ENCODE data around the gene CENPF.
"Not testable (repeated sequence)": the region's sequence is repeated elsewhere in the genome, so short reads cannot be mapped to it uniquely, and the experiment has no call there.

CENPF gene, protein sequence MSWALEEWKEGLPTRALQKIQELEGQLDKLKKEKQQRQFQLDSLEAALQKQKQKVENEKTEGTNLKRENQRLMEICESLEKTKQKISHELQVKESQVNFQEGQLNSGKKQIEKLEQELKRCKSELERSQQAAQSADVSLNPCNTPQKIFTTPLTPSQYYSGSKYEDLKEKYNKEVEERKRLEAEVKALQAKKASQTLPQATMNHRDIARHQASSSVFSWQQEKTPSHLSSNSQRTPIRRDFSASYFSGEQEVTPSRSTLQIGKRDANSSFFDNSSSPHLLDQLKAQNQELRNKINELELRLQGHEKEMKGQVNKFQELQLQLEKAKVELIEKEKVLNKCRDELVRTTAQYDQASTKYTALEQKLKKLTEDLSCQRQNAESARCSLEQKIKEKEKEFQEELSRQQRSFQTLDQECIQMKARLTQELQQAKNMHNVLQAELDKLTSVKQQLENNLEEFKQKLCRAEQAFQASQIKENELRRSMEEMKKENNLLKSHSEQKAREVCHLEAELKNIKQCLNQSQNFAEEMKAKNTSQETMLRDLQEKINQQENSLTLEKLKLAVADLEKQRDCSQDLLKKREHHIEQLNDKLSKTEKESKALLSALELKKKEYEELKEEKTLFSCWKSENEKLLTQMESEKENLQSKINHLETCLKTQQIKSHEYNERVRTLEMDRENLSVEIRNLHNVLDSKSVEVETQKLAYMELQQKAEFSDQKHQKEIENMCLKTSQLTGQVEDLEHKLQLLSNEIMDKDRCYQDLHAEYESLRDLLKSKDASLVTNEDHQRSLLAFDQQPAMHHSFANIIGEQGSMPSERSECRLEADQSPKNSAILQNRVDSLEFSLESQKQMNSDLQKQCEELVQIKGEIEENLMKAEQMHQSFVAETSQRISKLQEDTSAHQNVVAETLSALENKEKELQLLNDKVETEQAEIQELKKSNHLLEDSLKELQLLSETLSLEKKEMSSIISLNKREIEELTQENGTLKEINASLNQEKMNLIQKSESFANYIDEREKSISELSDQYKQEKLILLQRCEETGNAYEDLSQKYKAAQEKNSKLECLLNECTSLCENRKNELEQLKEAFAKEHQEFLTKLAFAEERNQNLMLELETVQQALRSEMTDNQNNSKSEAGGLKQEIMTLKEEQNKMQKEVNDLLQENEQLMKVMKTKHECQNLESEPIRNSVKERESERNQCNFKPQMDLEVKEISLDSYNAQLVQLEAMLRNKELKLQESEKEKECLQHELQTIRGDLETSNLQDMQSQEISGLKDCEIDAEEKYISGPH (N-terminal part only)

DNA sequence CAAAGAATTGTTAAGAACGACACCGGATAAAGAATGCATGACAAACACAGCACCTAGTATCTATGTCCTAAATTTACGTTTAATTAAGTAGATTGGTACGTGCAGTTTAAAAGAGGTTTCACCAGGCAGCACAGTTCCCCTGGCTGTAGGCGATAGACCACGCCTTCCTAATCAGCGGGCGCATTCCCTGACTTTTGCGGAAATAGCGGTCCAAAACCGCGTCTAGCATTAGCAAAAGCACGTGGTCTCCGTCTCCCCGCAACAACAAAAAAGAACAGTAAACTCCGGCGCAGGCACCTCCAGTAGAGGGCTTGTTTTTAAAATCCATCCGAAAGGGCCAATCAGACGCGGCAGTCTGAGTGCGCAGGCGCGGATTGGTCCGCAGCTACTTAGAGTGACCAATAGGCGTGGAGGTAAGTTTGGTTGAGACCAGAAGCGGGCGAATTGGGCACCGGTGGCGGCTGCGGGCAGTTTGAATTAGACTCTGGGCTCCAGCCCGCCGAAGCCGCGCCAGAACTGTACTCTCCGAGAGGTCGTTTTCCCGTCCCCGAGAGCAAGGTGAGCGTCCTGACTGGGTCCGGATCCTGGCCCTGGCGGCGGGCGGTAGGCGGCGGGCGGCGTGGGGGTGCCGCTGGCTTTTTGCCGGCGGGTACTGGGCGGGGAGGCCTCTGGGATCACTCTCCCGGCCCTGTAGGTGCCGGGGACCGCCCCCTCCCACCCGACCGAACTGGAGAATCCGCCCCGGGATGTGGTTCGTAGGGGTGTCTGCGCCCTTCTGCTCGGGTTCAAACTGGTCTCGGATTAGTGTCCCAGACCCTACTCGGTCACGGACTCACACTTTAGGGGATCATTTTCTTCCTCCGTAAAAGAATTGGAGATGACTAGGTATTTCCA is at the start of gene CENPF:
Gene CENPF (plus strand): TSS at position 432 of the 894 bp plus-strand sequence. CDS start 10,560 bp downstream, outside the sequence.
- DNase-seq, result peak; percentile 86 to 89

DNA sequence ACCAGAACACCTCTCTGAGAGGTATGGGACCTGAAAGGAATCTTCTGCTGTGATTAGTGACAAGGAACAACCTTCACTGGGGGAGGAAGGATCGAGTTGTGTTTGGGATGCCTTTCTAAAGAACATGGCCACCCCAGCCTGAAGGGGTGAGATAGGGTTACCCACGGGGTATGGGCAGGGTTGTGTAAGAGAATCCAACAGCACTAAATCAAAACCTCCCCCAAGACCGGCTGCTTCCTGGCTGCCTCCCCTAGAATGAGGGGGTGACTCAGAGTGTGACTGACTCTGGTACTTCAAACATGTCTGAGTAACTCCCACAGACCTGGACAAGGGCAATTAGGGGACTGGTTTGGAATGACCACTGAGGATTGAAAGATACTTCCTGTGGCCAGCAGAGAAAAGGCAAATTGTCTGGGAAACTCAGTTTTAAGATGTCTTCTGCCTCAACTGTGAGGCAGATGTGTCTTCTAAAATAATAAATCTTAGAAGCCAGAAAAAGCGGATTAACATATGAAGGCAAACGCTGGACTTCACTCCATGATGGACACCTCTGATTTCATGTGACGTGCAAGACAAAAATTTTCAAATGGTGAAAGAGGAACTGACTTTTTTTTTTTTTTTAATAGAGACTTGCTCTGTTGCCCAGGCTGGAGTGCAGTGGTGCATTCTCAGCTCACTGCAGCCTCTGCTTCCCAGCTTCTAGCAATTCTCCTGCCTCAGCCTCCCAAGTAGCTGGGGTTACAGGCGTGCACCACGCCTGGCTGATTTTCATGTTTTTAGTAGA is 44.9 kb upstream of the CENPF start:
- DNase-seq, result no peak

DNA sequence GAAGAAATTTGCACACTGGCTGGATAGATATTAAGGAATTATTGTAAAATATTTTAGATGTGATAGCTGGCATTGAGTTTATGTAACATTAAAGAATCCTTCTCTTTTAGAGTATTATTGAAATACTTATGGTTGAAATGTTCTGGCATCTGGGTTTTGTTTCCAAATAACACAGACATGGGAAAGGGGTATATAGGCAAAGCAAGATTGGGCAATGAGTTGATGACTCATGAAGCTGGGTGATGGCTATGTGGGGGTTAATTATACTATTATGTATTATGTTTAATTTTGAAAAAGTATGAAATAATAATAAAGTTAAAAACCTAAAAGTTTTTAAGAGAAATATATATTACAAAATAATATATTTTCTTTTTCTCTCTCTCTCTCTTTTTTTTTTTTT is 39.1 kb upstream of the CENPF start:
- no peak for DNase-seq

DNA sequence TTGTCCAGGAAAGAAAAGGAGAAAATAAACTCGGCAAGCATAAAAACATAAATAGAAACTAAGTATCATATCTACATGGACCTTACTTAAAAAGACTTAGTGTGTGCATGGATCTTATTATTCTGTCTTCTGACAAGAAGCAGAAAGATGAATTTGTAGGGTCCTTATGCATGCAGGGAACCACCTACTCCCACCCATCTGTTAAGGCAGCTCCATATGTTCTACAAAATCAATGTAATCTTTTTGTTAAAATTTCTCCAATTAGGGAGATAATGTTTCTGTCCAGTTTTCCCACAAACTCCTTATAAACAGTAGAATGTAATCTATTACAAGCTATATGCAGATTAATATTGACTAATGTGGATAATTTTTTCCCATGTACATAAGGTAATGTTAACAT is 37.7 kb upstream of the CENPF start:
- no peak for DNase-seq

DNA sequence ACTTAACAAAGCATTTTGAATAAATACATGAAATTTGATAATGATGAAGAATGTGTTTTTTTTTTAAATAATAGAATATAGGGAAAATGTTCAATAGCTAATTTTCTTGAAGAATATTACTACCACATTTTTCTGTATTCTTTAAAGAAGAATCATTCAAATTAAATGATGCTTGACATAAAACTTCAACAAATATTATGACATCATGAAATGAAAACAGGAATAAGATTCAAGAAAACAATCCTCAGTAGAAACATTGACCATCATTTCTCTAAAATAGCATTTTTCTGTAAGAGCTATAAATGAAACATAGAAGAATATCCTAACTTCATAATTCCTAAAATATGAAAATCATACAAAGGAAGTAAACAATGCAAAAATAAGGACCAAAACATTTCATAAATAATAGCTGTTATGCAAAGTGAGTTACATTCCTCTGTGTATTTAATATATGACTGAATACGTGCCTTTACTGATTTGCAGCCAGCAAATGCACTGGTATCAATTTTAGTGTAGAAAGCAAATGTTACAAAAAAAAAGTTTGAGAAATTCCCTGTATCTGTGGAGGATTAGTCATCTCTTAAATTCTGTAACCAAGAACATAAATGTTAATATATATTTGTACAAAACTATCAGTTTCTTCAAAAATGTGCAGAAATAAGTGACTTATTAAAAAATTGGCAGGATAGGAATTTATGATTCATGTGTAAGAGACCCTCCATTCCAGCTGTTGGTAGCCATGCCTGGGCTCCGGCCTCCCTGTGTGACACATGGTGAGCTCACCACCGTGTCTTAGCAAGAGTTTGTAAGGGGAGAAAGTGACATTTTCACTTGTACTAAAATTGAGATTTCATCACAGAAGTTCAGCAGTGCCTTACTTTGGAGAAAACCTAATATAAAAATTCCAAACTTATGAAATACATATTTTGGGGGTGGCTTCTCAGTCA is 36.6 kb upstream of the CENPF start:
- no peak for DNase-seq

DNA sequence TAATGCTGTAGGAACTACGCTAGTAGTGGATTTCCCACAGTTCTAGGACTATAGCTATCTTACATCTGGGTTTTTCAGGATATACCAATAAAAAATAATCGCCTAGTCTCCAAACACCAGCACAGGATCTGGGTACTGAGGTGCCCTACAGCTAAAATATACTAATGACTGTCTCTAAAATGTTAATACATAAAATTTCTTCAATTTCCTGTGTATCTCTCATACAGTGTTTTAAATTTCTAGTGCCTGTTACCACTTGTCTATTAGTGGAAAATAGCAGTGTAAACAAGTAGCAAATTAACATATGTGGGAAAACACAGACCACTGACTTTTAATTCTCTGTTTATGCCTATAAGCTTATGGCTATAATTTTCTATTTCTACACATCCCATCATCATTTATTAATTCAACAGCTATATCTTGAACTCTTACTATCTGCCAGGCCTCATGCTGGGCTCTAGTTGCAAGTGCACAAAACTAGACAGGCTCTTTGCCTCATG is 35.5 kb upstream of the CENPF start:
- no peak for DNase-seq

DNA sequence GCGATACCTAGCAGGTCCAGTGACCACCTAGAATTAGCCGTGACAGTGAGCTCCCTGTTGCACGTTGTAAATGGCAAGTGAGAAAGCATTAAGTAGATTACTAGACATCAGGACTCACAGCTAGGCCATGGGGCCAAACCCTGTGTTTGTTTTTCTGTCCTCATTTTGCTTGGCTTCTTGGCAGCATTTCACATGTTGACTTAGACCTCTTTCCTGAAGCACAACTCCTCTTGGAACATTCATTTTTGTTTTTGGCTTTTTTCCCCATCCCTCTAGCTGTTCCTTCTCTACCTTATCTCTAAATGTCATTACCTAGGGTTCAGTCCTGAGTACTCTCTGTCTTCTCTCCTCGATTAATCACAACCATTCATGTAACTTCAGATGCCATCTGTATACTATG is 34.7 kb upstream of the CENPF start:
- no peak for DNase-seq

DNA sequence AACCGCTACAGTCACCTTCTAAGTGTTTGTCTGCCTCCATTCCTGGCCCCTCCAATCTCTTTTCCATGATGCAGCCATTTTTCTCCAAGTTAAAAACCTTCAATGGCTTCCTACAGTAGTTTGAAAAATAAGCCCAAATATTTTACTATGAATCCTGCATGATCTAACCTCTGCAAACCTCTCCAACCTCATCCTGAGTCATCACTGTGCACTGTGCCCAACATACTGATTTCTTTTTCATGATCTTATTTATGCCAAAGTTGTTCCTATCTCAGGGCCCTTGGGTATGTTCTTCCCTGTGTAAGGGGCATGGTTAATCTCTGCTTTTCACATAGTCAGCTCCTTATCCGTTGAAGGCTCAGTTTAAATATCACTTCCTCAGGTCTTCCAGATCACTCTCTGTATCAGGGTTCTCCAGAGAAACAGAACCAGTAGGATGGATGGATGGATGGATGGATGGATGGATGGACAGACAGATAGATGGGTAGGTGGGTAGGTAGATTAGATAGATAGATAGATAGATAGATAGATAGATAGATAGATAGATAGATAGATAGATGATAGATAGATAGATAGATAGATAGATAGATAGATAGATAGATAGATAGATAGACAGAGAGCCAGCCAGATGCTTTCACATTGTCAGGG is 33.5 kb upstream of the CENPF start:
- DNase-seq, result no peak

DNA sequence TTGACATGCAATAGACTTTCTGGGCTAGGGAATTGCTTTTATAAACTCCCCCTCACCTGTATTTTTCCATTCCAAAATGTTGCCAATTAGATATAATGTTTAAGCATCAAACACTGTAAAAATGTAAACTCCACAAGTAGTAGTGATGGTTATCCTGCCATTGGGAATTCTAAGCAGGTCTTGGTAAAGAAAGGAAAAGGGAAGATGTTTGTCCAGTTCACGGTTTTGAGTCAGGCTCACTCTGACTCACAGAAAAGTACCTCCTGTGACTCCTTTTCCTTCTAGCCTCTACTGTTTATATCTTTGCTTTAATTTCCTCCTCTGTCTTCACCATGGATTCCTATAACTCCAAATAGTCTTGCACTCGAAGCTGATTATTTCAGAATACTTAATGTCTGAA is 32.6 kb upstream of the CENPF start:
- no peak for DNase-seq

DNA sequence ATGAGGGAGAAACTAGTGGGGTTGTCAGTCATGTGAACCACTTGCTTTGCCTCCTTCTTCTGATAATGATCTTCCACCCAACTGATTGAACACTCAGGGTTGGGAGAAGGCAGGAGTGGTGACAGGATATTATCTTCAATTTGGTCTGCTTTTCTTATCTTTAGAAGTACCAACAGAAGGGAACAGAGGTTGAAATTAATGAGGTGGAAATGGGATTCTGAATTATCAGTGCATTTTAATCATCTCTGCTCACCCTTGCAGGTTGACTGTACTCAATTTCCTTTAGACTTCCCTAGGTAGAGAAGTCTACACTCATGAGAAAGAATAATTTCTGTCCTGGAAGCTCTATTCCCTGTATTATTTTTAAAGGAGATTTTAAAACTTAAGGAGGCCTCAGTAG is 31.7 kb upstream of the CENPF start:
- DNase-seq, result no peak

DNA sequence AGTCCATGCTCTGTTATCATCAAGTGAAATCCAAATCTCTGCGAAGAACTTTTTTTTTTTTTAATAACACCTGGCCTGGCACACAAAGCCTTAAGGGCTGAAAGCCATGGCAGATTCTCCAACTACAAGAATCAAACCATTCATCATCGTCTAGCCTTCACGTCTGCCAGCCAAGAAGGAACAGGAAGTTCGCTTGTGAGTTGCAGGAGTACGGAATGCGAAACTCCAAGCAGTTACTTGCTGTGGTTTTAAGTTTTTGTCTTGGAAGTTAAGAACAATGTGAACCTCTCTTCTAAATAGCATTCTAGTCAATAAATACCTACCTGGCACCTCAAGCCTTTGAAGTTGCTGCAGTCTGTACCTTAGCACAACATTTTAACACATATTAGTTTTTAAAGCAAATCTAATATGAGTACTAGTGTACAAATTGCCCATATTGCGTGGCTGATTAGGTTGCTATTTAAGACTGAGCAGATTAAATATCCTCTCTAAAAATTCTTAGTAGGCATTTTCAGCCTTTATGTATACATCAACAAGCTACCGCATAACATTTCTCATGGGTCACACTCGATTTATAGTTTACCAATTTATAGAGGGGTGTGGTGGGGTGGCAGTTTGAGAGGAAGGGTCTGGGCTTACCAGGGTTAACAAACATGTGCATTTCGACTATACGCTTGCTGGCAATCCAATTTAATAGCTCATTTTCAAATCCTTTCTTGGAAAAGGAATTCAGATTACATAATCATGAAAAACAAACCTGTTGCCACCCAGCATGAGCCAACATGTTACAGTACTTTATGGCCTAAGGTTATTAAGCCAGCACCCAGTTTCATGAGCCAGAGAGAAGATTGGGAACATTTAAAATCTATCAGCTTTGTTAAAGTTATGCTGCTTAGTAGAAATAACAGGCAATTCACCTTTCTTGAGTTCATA is 29.3 kb upstream of the CENPF start:
- no peak for DNase-seq

DNA sequence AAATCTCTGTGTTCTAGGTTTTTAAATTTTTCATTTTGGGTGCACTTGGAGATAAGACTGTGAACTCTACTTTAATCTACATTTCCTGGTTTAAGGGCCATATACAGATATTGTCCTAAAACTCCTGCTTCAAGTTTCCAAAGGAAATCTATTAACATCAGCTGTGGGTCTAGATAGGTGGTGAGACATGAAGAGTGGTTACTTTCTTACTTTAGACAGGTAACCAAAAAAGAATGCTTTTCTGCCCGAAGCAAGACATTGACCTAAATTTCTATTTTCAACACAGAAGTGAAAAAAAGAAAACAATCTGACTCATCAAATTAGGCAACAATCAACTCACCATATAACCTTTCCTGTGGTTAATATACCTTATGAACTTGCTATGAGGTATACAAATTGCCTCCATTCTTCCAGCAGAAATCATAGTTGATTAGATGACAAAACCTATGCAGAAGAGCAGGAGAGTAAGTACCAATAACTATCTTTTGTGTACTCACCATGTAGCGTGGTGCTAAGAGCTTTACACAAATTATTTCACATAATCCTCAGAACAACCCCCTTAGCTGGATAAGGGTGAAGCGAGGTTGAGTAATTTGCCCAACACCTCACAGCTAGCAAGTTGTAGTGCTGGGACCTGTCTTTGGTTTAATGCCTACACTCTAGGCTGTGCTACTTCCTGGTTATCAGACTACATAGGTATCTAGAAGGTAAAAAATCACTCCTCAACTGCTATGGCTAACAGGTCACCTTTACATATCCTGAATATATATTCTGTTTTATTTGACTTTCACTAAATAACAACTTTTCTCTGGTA is 28.2 kb upstream of the CENPF start:
- DNase-seq, result no peak

DNA sequence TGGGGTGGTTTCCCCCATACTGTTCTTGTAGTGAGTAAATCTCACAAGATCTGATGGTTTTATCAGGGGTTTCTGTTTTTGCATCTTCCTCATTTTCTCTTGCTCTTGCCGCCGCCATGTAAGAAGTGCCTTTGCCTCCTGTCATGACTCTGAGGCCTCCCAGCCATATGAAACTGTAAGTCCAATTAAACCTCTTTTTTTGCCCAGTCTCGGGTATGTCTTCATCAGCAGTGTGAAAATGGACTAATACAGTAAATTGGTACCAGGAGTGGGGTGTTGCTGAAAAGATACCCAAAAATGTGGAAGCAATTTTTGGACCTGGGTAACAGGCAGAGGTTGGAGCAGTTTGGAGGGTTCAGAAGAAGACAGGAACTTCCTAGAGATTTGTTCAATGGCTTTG is 26.9 kb upstream of the CENPF start:
- not testable (repeated sequence) for DNase-seq

DNA sequence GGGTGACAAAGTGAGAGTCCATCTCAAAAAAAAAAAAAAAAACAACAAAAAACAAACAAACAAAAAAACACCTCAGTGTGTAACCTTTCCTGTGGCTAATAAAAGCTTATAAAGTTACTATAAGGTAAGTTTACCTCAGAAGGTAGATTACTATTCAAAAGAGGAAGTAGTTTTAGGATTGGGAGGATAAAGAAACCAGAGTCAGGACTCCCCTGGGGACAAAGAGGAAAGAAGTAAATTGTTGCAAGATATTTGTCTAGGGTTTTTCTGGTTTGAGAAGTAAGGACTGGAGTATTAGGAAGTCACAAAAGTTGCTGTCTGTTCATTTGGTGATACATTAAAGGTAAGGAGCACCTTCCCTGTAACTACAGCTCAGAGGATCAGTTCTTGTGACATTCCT is 23.8 kb upstream of the CENPF start:
- no peak for DNase-seq

DNA sequence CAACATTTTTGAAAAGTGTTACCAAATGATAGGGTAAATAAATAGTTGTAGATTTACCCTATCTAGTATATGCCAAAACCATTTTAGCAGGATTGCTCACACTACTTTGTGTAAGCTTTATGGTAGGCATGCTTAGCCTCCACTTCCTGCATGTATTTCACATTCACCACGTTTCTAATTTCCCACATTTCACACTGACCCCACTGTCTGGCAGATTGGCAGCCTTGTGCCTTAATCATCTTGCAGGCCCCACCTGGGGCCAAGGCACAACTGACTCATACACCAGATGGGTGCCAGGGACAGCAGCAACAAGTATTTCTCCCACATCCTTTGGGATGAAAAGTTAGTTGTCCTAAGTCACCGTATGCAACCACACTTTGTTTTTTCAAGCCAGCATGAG is 21.2 kb upstream of the CENPF start:
- DNase-seq, result no peak

DNA sequence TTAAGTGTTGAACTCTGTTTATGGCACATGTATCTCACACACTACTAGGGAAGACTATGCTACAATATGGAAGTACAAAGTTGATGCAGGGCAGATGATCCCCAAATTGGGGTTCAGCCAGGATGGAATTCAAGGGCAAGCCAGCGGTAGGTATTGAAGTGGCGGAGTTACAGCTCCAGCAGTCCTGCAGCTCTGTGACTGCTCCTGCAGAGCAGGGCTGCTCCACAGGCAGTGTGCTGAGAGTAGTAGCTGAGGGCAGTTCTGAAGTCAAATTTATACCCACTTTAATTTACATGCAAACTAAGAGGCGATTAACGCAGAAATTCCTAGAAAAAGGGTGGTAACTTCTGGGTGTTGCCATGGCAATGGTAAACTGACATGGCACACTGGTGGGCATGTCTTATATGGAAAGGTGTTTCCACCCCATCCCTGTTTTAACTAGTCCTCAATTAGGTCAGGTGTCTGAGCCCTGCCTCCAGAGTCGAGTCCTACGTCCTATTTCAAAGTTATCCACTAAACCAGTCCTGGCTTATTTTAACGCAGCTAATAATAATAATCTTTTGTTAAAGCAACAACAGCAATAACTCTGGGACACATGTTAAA is 20.6 kb upstream of the CENPF start:
- no peak for DNase-seq

DNA sequence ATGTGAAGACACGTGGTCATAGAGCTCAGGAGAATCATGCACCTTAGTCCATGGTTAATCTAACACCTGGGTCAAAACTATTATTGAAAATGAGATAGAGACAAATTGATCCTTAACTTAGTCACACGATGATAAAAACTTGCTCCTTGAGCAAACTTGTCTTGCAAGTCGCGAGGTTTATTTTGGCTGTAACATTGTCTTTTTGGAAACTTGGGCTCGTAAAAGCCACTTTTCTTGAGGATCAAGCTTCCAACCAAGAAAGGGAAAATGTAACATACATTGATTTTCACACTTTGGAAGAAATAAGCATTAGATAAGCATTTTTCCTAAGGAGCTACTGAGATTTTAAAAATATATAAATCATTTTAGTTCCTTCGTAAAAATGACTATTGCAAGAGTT is 19.9 kb upstream of the CENPF start:
- no peak for DNase-seq

All from activated CD4-positive, alpha-beta T cell treated with anti-CD3 and anti-CD28 coated beads for 4 hours (primary cell).